COLO668 (cell line): ENCODE measurements around the gene MEAK7.

Experiments
- DNase-seq: peaks from one replicate; lab custom pipeline; 2025; ENCODE audit not compliant: unreplicated experiment; lab: John Stamatoyannopoulos, UW

MEAK7 gene

DNA sequence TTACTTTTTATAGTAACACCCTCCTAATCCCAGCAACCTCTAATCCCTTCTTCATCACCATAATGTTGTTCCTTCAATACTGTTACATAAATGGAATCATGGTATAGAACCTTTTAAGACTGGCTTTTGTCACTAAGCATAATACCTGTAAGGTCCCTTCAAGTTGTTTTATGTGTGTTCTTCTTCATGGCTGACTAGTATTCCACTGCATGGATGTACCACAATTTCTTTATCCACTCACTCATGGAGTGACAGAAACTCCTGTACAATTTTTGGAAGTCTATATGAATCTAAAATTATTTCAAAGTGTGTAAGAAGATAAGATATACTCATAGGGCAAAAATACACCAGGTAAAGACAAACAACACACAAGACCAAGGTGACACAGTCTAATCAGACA, 36.8 kb downstream of the MEAK7 start:
- DNase-seq: no peak

DNA sequence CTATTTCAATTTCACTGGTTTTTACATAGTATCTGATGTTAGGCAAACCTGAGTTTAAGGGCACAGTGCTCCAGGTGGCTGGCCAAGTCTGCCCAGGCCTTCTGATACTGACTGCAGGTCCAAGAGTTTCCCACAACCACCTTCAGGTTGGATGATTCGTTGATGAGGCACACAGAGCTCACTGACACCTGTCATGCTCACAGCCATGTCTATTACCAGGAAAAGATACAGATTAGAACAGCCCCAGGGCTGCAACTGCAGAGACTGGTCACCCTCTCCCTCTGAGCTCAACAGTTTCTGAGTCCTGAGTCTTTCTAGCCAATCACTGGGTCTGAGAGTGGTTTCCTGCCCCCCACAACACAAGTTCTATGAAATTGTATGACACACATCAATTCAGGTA, 37.2 kb downstream of the MEAK7 start:
- DNase-seq: no peak

DNA sequence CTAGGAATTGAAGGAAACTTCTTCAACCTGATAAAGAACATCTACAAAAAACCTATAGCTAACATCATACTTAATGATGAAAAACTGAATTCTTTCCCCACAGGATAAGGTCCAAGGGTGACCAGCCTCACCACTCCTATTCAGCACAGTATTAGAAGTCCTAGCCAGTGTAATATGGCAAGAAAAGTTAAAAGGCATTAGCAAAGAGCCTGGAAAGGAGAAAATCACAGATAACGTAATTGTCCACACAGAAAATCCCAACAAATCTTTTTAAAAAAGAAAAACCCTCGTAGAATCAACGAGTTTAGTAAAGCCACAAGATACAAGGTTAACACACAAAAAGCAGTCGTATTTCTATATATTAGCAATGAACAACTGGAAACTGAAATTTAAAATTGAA, 37.8 kb downstream of the MEAK7 start:
- DNase-seq: no peak

DNA sequence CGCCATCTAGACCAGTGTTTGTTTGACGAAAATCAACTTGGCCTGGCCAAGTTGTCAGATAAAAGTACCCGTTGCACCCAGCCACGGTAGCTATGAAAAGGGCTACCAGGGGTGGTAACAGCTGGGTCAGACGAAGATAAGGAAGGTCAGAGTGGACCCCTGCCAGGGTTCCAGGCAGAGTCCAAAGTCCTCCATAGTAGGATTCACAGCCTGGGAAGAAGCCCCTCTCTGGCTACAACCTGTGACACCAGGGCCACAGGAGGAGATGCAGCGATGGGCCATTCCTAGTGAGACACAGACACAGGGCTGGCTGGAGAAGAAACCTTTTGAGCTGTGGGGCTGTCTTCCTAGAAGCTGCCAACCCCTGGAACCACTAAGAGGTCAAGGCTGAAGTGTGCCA, 39.3 kb downstream of the MEAK7 start:
- DNase-seq: no peak

DNA sequence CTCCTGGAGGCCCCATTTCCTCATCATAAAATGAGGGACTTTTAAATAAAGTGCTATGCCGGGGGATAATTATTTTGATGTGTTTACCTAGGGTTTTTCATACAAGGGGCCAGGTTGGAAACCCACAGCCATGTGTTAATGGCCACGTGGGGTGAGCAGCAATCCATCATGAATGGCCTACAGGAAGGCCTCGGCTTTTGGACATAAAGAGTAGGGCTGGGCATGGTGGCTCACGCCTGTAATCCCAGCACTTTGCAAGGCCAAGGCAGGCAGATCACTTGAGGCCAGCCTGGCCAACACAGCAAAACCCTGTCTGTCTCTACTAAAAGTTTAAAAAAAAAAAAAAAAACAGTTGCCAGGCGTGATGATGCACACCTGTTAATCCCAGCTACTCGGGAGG, 40.3 kb downstream of the MEAK7 start:
- no peak for DNase-seq

DNA sequence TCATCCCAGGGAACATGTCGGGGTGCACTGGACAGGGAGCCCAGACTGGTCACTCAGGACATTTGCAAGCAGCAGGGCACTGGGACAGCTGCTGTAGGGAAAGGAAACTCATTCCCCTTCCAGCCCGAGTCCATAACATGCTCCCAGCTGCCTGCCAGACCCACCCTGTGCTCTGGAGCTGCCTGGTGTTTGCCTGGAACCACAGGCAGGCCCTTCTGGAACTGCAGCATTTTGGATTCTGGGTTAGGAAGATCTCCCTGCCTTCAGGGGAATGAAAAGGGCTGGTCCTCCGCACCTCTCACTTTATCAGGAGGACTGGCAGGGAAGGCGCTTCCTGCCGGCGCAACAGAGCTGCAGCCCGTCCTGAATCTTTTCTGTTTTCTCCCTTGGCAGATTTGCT, 41.2 kb downstream of the MEAK7 start:
- DNase-seq: no peak

DNA sequence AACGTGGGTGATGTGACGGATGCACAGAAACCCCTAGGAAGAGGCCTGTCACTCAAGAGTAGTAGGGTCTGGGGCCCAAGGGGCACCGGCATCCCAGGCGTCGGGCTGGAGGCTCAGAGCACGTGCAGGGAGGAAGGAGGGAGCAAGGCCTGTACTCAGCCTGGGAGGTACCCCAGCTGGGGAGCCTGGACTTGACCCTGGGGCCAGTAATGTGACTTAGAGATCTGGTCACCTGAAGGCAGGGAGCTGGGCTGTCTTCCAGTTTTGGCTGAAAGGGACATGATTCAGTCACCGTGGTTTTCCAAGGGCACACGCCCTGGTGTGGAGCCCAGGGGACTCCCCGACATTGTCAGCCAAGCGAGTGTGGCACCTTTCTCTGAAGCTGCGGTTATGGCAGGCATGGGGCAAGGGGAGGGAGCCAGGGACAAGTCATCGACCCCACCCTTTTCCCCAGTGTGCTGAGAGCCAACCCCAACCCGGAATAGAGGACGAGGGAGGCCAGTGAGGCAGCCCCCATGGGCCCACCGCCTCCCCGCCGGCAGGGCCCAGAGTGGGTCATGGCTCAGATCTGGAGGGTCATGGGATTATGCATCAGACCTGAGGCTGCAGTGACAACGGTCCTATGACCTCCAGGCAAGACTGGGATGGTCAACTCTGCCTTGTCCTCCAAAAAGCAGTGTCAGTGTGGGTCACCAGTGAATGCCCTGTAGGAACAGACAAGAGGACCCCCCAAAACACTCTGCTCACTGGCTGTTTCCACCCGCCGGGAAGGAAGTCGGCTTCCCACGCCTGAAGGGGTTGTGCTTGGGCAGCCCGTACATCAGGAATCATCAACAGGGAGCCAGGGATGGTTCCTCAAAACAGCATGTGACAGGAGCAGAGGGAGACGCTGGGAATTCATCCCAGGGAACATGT, 41.9 kb downstream of the MEAK7 start:
- DNase-seq: no peak

DNA sequence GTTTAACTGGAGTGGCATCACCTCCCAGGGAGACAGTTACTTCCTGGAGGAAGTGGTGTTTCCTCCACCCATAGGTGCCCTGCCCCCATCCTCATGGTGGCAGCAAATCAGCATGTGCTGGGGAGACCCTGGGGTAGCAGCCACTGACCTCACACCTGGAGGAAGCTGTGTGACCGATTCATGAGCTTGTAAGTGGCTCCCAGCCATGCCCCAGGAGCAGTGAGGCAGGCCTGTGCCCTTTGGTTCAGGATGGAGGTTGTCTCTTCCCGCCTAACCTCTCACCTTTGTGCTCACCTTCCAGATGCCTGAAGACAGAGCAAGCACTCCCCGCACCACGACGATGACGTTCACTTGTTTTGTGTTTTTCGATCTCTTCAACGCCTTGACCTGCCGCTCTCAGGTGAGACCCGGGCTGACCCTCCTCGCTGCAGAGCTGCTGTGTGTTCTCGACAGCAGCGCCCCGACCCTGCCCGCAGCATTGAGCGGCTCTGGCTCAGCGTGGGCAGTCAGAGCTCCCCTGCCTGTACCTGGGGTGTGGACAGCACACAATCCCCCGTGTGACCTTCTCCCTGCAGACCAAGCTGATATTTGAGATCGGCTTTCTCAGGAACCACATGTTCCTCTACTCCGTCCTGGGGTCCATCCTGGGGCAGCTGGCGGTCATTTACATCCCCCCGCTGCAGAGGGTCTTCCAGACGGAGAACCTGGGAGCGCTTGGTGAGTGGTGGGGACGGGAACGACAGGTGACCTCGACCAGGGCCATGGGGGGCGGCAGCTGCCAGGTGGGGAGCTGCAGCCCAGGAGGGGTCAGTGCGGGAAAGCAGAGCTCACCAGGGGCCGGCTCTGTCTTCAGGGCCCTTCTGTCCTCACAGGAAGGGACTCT, 42.8 kb downstream of the MEAK7 start:
- no peak for DNase-seq

DNA sequence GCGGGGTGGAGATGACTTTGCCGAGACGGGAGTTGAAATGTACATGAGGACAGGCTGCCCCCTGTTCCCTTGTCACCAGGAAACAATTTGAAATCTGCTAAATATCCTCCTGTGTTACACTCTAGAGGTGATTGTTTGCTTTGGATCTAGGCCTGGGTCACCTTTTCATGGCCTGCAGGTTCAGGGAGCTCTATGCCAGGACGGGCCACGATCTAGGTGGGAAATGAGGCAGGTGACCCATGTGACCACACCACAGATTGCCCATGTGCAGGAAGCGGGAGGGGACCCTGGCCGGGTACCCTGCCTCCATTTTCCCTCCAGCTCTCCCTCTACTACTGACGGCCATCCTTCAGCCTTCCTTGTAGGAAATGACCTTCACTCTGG, 43.4 kb downstream of the MEAK7 start:
- DNase-seq: no peak

DNA sequence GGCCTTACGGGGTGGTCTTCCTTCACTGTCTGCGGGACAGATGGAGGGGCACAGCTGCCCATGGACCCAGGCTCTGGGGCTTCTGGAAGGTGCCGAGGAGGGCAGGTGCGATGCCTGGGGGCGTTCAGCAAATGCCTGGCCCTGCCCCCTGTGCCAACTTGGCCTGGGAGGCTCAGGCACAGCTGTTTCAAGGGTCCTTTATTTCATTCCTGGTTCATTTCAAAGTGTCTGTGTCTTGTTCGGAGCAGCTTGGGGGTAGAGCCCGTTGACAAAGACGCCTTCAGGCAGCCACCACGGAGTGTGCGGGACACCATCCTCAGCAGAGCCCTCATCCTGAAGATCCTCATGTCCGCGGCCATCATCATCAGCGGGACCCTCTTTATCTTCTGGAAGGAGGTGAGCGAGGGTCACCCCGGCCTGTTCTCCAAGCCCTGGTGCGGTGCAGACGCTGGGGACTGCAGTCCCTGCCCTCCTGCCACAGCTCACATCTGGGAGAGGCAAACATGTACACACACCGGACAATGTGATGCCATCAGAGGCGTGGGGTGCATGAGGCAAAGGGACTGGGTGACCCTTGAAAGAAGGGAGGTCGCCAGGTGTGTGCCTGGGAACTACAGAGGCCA, 43.9 kb downstream of the MEAK7 start:
- no peak for DNase-seq

DNA sequence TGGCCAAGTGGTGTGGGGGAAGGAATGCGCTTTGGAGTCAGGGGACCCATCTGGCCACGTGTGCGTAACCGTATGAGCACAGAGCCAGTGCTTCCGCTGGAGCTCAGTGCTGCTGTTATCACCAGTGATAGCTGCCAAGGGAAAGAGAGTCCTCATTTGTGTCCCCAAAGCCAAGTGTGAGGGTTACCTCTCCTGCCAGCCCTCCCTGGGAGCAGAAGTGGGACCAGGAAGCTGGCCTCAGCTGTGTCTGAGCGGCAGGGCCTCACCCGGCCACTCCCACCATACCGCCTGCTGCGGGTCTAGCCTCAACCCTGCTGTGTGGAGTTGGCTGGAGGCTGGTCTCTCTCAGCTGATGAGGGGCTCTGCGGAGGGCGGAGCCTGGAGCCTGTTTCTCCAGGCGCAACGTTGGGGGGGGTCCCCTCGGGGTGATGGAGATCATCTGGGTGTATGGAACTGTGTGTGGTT, 44.5 kb downstream of the MEAK7 start:
- no peak for DNase-seq

DNA sequence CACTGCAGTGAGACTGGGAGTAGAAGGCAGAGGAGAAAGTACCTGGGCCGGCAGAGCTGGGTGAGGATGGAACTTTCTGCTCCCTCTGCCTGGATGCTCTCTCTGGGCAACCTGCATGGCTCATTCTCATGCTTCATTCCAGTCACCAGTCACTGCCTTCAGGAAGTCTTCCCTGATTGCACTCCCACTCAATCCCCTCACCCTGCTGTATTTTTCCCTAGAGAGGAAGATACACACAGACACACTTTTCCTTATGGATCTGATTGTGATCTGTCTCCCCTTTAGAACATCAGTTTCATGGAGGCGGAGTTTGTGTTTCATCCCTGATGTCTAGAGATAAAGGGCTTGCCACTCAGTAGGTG, 44.9 kb downstream of the MEAK7 start:
- no peak for DNase-seq

DNA sequence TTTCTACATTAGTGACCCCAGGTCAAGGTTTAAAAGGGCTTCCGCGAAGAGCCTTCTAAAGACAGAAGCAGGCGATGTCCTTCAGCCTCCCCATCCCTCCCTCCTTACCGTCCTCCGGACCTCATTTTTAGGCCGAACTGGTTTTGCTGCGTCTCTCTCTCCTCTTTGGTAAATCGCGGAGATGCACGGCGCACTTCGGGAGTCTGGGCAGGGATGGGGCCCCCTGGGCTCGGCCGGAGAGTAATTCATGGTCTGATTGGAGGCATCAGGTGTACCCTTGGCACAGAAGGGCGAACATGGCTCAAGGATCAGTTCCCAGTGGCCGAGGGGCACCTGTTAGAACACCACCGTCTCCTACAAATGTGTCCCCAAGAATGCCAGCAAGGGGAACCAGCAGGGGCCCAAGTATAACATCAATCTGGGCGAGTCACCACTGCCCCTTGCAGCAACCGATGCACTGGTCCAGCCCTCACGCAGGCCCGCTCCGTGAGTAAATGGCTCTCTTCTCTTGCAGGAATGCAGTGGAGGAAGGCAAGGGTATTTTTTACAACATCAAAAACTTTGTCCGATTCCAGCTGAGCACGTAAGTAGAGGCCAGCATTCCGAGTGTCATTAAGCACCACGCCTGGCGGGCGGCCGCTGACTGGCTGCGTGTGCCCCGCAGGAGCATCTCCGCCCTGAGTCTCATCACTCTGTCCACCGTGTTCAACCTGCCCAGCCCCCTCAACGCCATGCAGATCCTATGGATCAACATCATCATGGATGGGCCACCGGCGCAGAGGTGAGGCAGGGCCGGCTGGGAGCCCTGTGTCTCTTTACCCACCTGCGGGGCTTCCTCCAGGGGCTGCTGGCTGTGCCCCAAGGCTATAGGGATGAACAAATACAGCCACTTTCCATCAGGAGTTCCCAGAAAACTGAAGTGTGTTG, 45.6 kb downstream of the MEAK7 start:
- DNase-seq: no peak

DNA sequence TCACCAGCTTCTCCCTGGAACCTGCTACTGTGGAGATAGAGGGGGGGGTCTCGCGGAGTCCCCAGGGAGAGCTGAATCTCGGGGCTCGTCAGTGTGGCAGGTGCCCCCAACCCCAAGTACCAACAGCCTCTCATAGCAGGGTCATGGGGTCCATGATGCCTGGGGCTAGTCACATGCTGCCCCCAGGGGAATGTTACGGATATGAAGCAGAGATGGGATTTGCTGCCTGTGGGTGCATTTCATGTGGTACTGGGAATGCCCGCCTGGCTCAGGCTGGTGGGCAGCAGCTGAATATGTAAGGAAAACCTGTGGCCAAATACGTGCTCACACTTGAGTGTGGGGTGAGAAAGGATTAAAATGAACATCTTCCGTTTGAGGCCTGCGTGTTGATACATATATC, 49.4 kb downstream of the MEAK7 start:
- no peak for DNase-seq
